ENCODE data around the gene RAB6B. TPM values are rescaled to one million over a fixed set of nuclear protein-coding genes. Genes with fewer than 3 reads are reported as not detected.

The RAB6B gene
- total RNA-seq, 2 experiments from 2014 or later = 2.7 to 3.9 TPM

- DNase-seq = peak; percentile 72
- peaks cover 10% of the 10 kb centered on the region for H3K27me3 Mint-ChIP-seq
- H3K27ac Mint-ChIP-seq = no peak overlapping the region
- ChIA-PET POLR2A (no interaction called here), CTCF (interaction anchor here (0.8 to 2.0 kb wide), 5 partner anchors 9 to 265 kb away, joined by 3 to 16 read pairs (median 3); no protein-coding TSS in a partner anchor)
- no peaks in the 10 kb centered on the region for H3K36me3 Mint-ChIP-seq
- H3K4me3 Mint-ChIP-seq = peak overlapping the region; percentile 38
- H3K9me3 Mint-ChIP-seq = no peaks in the 10 kb centered on the region
- H3K4me1 Mint-ChIP-seq (ENCODE audit: low read depth) = peaks cover 6% of the 10 kb centered on the region
- intact Hi-C loops (cut with micrococcal nuclease) = loop anchor here (1.0 to 10.0 kb wide), 5 partner anchors 108 to 1200 kb away; partner anchors contain the start of gene CDV3
Observed at GRCh38 chr3:133927540-133928066, 31.9 kb upstream of the RAB6B start.

DNA sequence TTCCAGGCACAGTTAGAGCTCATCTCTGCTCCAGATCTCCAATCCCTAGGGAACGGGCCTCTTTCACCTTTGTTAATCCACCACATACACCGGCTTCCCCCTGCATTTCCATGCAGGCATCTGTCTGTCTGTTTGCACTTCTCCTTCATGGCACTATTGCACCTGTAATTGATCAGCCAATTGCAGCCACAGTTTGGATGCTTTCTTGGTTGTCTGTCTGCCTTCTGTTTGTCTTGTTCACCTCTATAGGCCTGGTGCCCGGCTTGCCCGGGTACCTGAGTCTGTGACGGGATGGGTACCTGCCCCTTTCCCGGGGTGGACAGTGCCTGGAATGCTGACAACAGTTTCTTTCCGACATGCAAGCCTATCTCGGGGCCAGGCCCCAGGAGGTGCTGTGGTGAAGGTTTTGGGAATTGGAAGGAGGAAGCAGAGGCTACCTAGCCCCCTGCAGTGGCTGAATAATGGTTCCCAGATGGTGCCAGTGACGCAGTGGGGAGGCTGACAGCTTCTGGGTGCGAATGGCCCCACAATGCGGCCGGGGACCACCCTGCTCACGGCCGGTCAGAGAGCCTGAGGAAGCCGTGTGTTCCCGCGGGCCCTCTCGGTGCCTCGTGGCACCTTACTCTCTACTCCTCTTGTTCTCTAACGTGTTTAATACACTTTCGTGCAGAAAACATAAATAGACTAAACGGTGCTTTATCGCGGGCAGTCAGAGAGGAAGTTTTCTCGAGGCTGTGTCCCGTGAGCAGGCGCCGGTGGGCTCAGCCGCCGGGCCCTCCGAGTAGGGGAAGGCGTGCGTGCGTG, 31.3 kb upstream of the RAB6B start:
- peaks cover 6% of the 10 kb centered on the region for H3K4me1 Mint-ChIP-seq (ENCODE audit: low read depth)
- H3K4me3 Mint-ChIP-seq = peak overlapping the region; percentile 38
- H3K9me3 Mint-ChIP-seq = no peaks in the 10 kb centered on the region
- ChIA-PET POLR2A (no interaction called here), CTCF (interaction anchor here (0.7 to 1.0 kb wide), 3 partner anchors 14 to 264 kb away, joined by 3 read pairs; no protein-coding TSS in a partner anchor)
- no peaks in the 10 kb centered on the region for H3K36me3 Mint-ChIP-seq
- intact Hi-C loops (cut with micrococcal nuclease) = loop anchor here (1.0 to 10.0 kb wide), 5 partner anchors 108 to 1200 kb away; partner anchors contain the start of gene CDV3
- no peak for DNase-seq
- H3K27me3 Mint-ChIP-seq = peaks cover 10% of the 10 kb centered on the region
- H3K27ac Mint-ChIP-seq = no peak overlapping the region

- POLR2A ChIA-PET = no interaction called here
- intact Hi-C loops (cut with micrococcal nuclease) = loop anchor here (5.0 to 10.0 kb wide), 3 partner anchors 351 to 1199 kb away; partner anchors contain the start of gene CDV3
Observed at GRCh38 chr3:133925960-133926735, 30.5 kb upstream of the RAB6B start.

DNA sequence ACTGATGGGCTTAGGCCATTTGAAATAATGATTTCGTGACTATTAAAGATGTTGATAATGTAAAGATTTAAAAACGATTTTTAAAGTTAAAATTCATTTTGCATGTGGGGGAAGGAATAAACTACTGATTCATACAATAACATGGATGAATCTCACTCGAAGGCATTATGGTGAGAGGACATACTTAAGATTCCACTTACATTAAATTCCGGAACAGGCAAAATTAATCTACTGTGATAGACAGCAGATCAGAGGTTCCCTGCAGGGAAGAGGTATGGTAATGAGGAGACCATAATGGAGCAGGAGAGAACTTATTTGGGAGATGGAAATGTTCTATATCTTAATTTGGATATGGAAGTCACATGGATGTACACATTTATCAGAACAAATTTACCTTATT, 28.4 kb upstream of the RAB6B start:
- H3K27me3 Mint-ChIP-seq = peaks cover 13% of the 10 kb centered on the region
- ChIA-PET CTCF (no interaction called here), POLR2A (no interaction called here)
- peaks cover 6% of the 10 kb centered on the region for H3K4me1 Mint-ChIP-seq (ENCODE audit: low read depth)
- intact Hi-C loops (cut with micrococcal nuclease) = loop anchor here (10.0 kb wide), 2 partner anchors 349 to 479 kb away; partner anchors contain the start of gene CDV3
- no peak for DNase-seq
- no peaks in the 10 kb centered on the region for H3K36me3 Mint-ChIP-seq
- H3K9me3 Mint-ChIP-seq = no peaks in the 10 kb centered on the region
- no peak overlapping the region for H3K4me3 Mint-ChIP-seq
- H3K27ac Mint-ChIP-seq = no peak overlapping the region

More at GRCh38 chr3:133925960-133926735, 30.5 kb upstream of the RAB6B start:
- H3K36me3 Mint-ChIP-seq = no peaks in the 10 kb centered on the region
- H3K27ac Mint-ChIP-seq = no peak overlapping the region
- H3K9me3 Mint-ChIP-seq = no peaks in the 10 kb centered on the region
- peaks cover 6% of the 10 kb centered on the region for H3K4me1 Mint-ChIP-seq (ENCODE audit: low read depth)
- H3K4me3 Mint-ChIP-seq = no peak overlapping the region
- peaks cover 10% of the 10 kb centered on the region for H3K27me3 Mint-ChIP-seq
- CTCF ChIA-PET = interaction anchor here (0.7 to 1.3 kb wide), 3 partner anchors 13 to 108 kb away, joined by 3 to 10 read pairs (median 3); no protein-coding TSS in a partner anchor
- DNase-seq = no peak

DNA sequence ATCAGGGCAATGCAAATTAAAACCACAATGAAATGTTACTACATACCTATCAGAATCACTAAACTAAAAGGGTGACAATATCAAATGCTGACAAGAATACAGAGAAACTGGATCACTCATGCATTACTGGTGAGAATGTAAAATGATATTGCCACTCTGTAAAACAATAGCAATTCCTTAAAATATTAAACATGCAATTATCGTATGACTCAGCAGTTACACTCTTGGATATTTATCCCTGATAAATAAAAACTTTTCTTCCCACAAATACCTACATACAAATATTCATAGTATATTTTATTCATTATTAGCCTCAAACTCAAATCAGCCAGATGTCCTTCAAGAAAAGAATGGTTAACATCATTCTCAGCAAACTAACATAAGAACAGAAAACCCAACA, 25.9 kb upstream of the RAB6B start:
- H3K36me3 Mint-ChIP-seq = peaks cover 4% of the 10 kb centered on the region
- peaks cover 10% of the 10 kb centered on the region for H3K27me3 Mint-ChIP-seq
- DNase-seq = no peak
- ChIA-PET POLR2A (no interaction called here), CTCF (no interaction called here)
- peaks cover 7% of the 10 kb centered on the region for H3K9me3 Mint-ChIP-seq
- intact Hi-C loops (cut with micrococcal nuclease) = loop anchor here (10.0 kb wide), 2 partner anchors 347 to 477 kb away; partner anchors contain the start of gene CDV3
- no peak overlapping the region for H3K4me3 Mint-ChIP-seq
- H3K27ac Mint-ChIP-seq = no peak overlapping the region
- no peaks in the 10 kb centered on the region for H3K4me1 Mint-ChIP-seq (ENCODE audit: low read depth)

DNA sequence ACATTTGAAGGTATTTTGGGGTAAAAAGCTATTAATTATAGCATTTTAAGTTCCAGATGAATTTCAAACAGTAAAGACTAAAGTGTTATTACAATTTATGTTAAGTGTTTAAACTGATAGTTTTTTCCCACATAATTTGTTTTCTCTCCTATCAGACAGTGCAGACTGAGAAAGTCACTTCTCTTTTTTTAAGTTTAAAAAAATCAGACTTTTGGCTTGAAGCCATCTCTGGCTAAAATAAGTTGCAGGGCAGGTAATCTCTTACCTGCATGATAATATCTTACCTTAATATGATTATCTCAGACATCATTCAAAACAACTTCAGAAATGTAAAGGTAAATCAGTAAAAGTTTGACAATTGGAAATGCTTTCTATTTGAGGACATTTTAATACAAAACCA, 21.5 kb upstream of the RAB6B start:
- peaks cover 7% of the 10 kb centered on the region for H3K9me3 Mint-ChIP-seq
- DNase-seq = no peak
- intact Hi-C loops (cut with micrococcal nuclease) = no loop called here
- CTCF ChIA-PET = no interaction called here
- H3K36me3 Mint-ChIP-seq = peaks cover 4% of the 10 kb centered on the region
- H3K27me3 Mint-ChIP-seq = peaks cover 18% of the 10 kb centered on the region
- no peak overlapping the region for H3K27ac Mint-ChIP-seq
- no peaks in the 10 kb centered on the region for H3K4me1 Mint-ChIP-seq (ENCODE audit: low read depth)
- H3K4me3 Mint-ChIP-seq = no peak overlapping the region
- POLR2A ChIA-PET = no interaction called here

DNA sequence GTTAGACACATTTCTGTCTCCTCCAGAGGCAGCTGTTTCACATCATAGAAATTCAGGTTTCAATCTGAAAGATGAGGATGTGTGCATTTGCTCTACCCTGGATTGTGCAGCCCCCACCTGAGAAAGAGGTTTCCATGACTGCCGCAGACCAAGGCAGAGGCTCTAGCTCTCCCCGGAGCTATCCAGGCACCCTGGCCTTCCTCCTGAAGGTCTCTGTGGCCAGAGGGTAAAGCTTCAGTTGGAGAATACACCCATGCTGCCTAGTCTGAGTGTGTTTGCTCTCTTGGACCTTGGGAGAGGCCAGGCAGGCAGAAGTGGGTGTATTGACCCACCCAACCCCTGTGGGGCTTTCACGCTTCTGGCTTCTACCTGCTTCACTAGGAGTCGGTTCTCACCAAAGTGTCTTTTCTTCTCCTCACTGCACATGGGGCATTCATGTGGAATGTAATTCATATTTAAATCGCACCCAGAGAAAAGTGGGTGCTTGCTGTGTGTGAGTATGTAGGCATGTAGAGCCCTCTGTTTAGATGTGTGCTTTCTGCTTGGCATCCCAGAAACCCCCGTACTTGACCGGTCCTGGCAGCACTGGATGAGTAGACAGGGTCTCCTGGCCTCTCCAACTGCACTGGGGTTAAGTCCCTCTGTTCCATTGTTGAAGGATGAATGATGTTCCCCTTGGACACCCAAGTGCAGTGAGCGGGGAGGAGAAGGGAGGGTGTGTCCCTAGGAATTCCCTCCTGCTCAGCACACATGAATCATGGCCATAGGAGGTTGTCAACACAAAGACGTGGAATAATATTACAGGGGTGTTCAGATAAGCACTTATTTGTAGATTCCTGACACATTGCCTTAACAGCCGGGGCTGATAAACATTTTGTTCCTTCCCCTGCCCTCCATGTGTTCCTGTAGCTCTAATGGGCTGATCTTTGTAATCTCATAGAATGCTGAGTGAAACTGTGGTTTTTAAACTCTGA, 20.3 kb upstream of the RAB6B start:
- ChIA-PET CTCF (no interaction called here), POLR2A (no interaction called here)
- Mint-ChIP-seq H3K4me1 (ENCODE audit: low read depth) (no peaks in the 10 kb centered on the region), H3K36me3 (peaks cover 4% of the 10 kb centered on the region), H3K9me3 (peaks cover 7% of the 10 kb centered on the region), H3K27me3 (peaks cover 18% of the 10 kb centered on the region), H3K4me3 (no peak overlapping the region), H3K27ac (no peak overlapping the region)
- intact Hi-C loops (cut with micrococcal nuclease) = no loop called here
- DNase-seq = no peak

- POLR2A ChIA-PET = no interaction called here
- peaks cover 4% of the 10 kb centered on the region for H3K36me3 Mint-ChIP-seq
- H3K9me3 Mint-ChIP-seq = peaks cover 7% of the 10 kb centered on the region
- CTCF ChIA-PET = no interaction called here
- intact Hi-C loops (cut with micrococcal nuclease) = no loop called here
- H3K4me3 Mint-ChIP-seq = no peak overlapping the region
- H3K27me3 Mint-ChIP-seq = peaks cover 15% of the 10 kb centered on the region
- H3K27ac Mint-ChIP-seq = no peak overlapping the region
- no peak for DNase-seq
- no peaks in the 10 kb centered on the region for H3K4me1 Mint-ChIP-seq (ENCODE audit: low read depth)
Observed at GRCh38 chr3:133914839-133915600, 19.3 kb upstream of the RAB6B start.

- peaks cover 7% of the 10 kb centered on the region for H3K27me3 Mint-ChIP-seq
- no peak overlapping the region for H3K27ac Mint-ChIP-seq
- no peaks in the 10 kb centered on the region for H3K9me3 Mint-ChIP-seq
- intact Hi-C loops (cut with micrococcal nuclease) = no loop called here
- H3K4me1 Mint-ChIP-seq (ENCODE audit: low read depth) = no peaks in the 10 kb centered on the region
- DNase-seq = no peak
- H3K4me3 Mint-ChIP-seq = no peak overlapping the region
- ChIA-PET POLR2A (no interaction called here), CTCF (interaction anchor here (0.6 to 0.9 kb wide), 2 partner anchors 11 to 46 kb away, joined by 3 read pairs; no protein-coding TSS in a partner anchor)
- no peaks in the 10 kb centered on the region for H3K36me3 Mint-ChIP-seq
Observed at GRCh38 chr3:133910422-133910821, 14.7 kb upstream of the RAB6B start.

DNA sequence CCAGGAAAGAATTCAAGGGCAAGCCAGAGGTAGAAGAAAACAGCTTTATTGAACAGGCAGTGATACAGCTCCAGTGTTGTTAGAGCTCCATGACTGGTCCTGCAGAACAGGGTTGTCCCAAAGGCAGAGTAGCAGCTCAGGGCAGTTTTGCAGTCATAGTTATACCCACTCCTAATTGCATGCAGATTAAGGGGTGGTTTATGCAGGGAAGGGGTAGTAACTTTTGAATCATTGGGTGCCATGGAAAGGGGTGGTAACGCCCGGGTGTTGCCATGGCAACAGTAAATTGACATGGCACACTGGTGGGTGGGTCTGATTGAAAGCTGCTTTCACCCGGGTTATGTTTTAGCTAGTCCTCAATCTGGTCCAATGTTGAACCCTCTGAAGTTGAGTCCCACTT, 9.7 kb upstream of the RAB6B start:
- H3K27ac Mint-ChIP-seq = no peak overlapping the region
- H3K4me3 Mint-ChIP-seq = no peak overlapping the region
- H3K9me3 Mint-ChIP-seq = peaks cover 10% of the 10 kb centered on the region
- ChIA-PET POLR2A (no interaction called here), CTCF (no interaction called here)
- DNase-seq = no peak
- intact Hi-C loops (cut with micrococcal nuclease) = no loop called here
- H3K36me3 Mint-ChIP-seq = no peaks in the 10 kb centered on the region
- H3K4me1 Mint-ChIP-seq (ENCODE audit: low read depth) = no peaks in the 10 kb centered on the region
- H3K27me3 Mint-ChIP-seq = peaks cover 7% of the 10 kb centered on the region

- no peak overlapping the region for H3K4me3 Mint-ChIP-seq
- no peaks in the 10 kb centered on the region for H3K36me3 Mint-ChIP-seq
- peaks cover 11% of the 10 kb centered on the region for H3K27me3 Mint-ChIP-seq
- intact Hi-C loops (cut with micrococcal nuclease) = no loop called here
- H3K4me1 Mint-ChIP-seq (ENCODE audit: low read depth) = no peaks in the 10 kb centered on the region
- no peak overlapping the region for H3K27ac Mint-ChIP-seq
- peaks cover 10% of the 10 kb centered on the region for H3K9me3 Mint-ChIP-seq
- ChIA-PET POLR2A (no interaction called here), CTCF (no interaction called here)
- DNase-seq = no peak
Observed at GRCh38 chr3:133901847-133902246, 6.2 kb upstream of the RAB6B start.

All from activated CD4-positive, alpha-beta memory T cell treated with anti-CD3 and anti-CD28 coated beads for 36 hours (primary cell).